ENCODE data around the gene STX10. TPM values are rescaled to one million over a fixed set of nuclear protein-coding genes. Genes with fewer than 3 reads are reported as not detected.
A peak's percentile ranks its signal among the peaks of the same experiment; 100 is the strongest.

Gene STX10
- total and polyA plus RNA-seq, 2 of the 4 experiments (the other 2 are of a cell fraction), result 64.9 to 82.0 TPM

DNA sequence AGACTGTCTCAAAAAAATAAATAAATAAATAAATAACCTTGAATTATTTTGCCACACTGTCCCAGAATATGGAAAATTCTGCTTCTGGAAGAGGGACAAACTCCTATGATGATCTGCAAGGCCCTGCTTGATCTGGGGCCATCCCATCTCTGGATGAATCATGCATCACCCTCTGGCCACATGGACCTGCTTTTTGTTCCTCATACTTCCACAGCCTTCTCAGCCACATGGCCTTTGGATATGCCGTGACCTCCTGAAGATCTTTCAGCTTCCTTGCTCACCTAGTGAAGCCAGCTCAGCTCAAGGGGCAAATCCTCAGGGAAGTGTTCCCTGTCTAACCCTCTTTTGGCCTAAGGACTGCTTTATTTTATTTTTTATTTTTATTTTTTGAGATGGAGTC, 10.4 kb upstream of the STX10 start:
- Histone ChIP-seq H3K56ac (ENCODE audit: extremely low read depth, insufficient read depth, low read length) (no peak overlapping the region), H4K20me1 (ENCODE audit: insufficient read depth, low read length) (peaks cover 4% of the 10 kb centered on the region; the same call in 1 of the 2 replicates)

More for the DNA sequence above, 10.4 kb upstream of the STX10 start:
- peak overlapping the region; percentile 88 for H3K4ac ChIP-seq (ENCODE audit: low read depth, low read length)
- no TSS peak for BruUV-seq (replicated peaks)
- ChIA-PET POLR2A (ENCODE audit: unreplicated experiment) (no interaction called here), CTCF (no interaction called here)
- peak; percentile 86 for TF ChIP-seq MXI1 (IDR thresholded peaks at IDR 0.05; ENCODE audit: borderline replicate concordance, low read depth, low read length)
- TF ChIP-seq, protein P1, sequence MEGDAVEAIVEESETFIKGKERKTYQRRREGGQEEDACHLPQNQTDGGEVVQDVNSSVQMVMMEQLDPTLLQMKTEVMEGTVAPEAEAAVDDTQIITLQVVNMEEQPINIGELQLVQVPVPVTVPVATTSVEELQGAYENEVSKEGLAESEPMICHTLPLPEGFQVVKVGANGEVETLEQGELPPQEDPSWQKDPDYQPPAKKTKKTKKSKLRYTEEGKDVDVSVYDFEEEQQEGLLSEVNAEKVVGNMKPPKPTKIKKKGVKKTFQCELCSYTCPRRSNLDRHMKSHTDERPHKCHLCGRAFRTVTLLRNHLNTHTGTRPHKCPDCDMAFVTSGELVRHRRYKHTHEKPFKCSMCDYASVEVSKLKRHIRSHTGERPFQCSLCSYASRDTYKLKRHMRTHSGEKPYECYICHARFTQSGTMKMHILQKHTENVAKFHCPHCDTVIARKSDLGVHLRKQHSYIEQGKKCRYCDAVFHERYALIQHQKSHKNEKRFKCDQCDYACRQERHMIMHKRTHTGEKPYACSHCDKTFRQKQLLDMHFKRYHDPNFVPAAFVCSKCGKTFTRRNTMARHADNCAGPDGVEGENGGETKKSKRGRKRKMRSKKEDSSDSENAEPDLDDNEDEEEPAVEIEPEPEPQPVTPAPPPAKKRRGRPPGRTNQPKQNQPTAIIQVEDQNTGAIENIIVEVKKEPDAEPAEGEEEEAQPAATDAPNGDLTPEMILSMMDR (conservative IDR thresholded peaks at IDR 0.05; ENCODE audit: low read depth, low read length), result no peak
- TF ChIP-seq CHD1 (IDR thresholded peaks at IDR 0.05; ENCODE audit: low read depth, low read length), result no peak
- no peak for TF ChIP-seq MAZ (IDR thresholded peaks at IDR 0.05; ENCODE audit: borderline replicate concordance, low read depth, low read length)
- TF ChIP-seq, protein P2, sequence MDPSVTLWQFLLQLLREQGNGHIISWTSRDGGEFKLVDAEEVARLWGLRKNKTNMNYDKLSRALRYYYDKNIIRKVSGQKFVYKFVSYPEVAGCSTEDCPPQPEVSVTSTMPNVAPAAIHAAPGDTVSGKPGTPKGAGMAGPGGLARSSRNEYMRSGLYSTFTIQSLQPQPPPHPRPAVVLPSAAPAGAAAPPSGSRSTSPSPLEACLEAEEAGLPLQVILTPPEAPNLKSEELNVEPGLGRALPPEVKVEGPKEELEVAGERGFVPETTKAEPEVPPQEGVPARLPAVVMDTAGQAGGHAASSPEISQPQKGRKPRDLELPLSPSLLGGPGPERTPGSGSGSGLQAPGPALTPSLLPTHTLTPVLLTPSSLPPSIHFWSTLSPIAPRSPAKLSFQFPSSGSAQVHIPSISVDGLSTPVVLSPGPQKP (IDR thresholded peaks at IDR 0.05; ENCODE audit: borderline replicate concordance, low read depth, low read length), result no peak
- no peak for TF ChIP-seq NFE2L2 (IDR thresholded peaks at IDR 0.05; ENCODE audit: low read depth, low read length)
- TF ChIP-seq CEBPB (IDR thresholded peaks at IDR 0.05; ENCODE audit: low read depth, low read length), result no peak
- TF ChIP-seq FOS (IDR thresholded peaks at IDR 0.05; ENCODE audit: low read depth, low read length), result no peak
- no peak for TF ChIP-seq RFX5 (IDR thresholded peaks at IDR 0.05; ENCODE audit: low read depth, low read length)
- TF ChIP-seq BHLHE40 (IDR thresholded peaks at IDR 0.05; ENCODE audit: low read depth, low read length), result no peak
- TF ChIP-seq, protein P3, sequence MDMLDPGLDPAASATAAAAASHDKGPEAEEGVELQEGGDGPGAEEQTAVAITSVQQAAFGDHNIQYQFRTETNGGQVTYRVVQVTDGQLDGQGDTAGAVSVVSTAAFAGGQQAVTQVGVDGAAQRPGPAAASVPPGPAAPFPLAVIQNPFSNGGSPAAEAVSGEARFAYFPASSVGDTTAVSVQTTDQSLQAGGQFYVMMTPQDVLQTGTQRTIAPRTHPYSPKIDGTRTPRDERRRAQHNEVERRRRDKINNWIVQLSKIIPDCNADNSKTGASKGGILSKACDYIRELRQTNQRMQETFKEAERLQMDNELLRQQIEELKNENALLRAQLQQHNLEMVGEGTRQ (IDR thresholded peaks at IDR 0.05; ENCODE audit: low read depth, low read length), result 0 out of 2 replicates have a peak, but pooled peaks have one; percentile 34
- TF ChIP-seq RCOR1 (IDR thresholded peaks at IDR 0.05; ENCODE audit: insufficient replicate concordance, low read length), result no peak
- TF ChIP-seq MAFK (IDR thresholded peaks at IDR 0.05; ENCODE audit: low read depth, low read length), result no peak
- no peak for TF ChIP-seq SMC3 (IDR thresholded peaks at IDR 0.05; ENCODE audit: low read depth, low read length)
- TF ChIP-seq RAD21 (IDR thresholded peaks at IDR 0.05; ENCODE audit: low read length), result no peak
- no peak for TF ChIP-seq POLR2A (IDR thresholded peaks at IDR 0.05; ENCODE audit: low read depth, low read length)
- no peaks in the 10 kb centered on the region; the same call in 1 of the 2 replicates for H3K9me1 ChIP-seq (ENCODE audit: insufficient read depth, low read length)
- no peaks in the 10 kb centered on the region for H3K9me3 ChIP-seq (ENCODE audit: control insufficient read depth, insufficient read depth, low read length)
- H3K36me3 ChIP-seq (ENCODE audit: control insufficient read depth, insufficient read depth, low read length), result no peaks in the 10 kb centered on the region
- peak overlapping the region; percentile 84 for H2AK9ac ChIP-seq (replicated peaks; ENCODE audit: low read depth, low read length, poor library complexity)
- H2AFZ ChIP-seq (replicated peaks; ENCODE audit: low read length, poor library complexity), result peak overlapping the region; percentile 73
- peak overlapping the region; percentile 85; the same call in 1 of the 2 replicates for H2BK120ac ChIP-seq (ENCODE audit: low read depth, low read length)
- no peak overlapping the region for H3K4me2 ChIP-seq (ENCODE audit: low read depth, low read length)
- H2BK5ac ChIP-seq (ENCODE audit: low read depth, low read length, poor library complexity, severe bottlenecking), result peak overlapping the region; percentile 37
- DNase-seq (peak; percentile 66), ATAC-seq (ENCODE audit: low read depth) (no peak)
- H3K14ac ChIP-seq (replicated peaks; ENCODE audit: low read depth, low read length), result peak overlapping the region; percentile 90
- WGBS, 2 experiments (ENCODE audit: extremely low coverage in 2 of 2, insufficient read length in 1 of 2), result no CpG with 5 or more reads among the region's 1 CpG
- H3K27ac ChIP-seq (ENCODE audit: insufficient read depth, low read length), result peak overlapping the region; percentile 54
- H4K8ac ChIP-seq (ENCODE audit: low read depth in 2 of 2, low read length in 2 of 2), result peak overlapping the region in 1 of 2 experiments; percentile 91; a peak in 1 of 4 replicates
- peak overlapping the region; percentile 76 for H4K91ac ChIP-seq (ENCODE audit: insufficient read depth, low read depth, low read length)
- in situ Hi-C loops (cut with MboI; ENCODE audit: low sequenced_read_pairs), result no loop called here
- peak overlapping the region; percentile 91; the same call in 1 of the 2 replicates for H3K23ac ChIP-seq (ENCODE audit: low read depth, low read length)
- no peak overlapping the region for H3K9ac ChIP-seq (ENCODE audit: low read depth, low read length)
- dilution Hi-C loops (cut with HindIII; ENCODE audit: low sequenced_read_pairs, unreplicated experiment), result no loop called here
- H2BK20ac ChIP-seq (ENCODE audit: low read depth, low read length), result peak overlapping the region; percentile 84
- H4K5ac ChIP-seq (ENCODE audit: low read depth, low read length), result 0 out of 2 replicates have a peak overlapping the region, but pooled peaks have one; percentile 1
- no peak overlapping the region for H3K4me3 ChIP-seq (ENCODE audit: insufficient read depth, low read depth, low read length)
- H3K18ac ChIP-seq (ENCODE audit: low read depth, low read length), result peak overlapping the region; percentile 6; the same call in 1 of the 2 replicates
- H3K4me1 ChIP-seq (ENCODE audit: control insufficient read depth, insufficient read depth, low read length), result peaks cover 33% of the 10 kb centered on the region
- H2BK15ac ChIP-seq (ENCODE audit: low read depth, low read length), result peak overlapping the region; percentile 96; the same call in 1 of the 3 replicates
- H2AK5ac ChIP-seq (ENCODE audit: low read depth, low read length), result peak overlapping the region; percentile 94; the same call in 1 of the 2 replicates
- intact Hi-C loops (cut with micrococcal nuclease), result loop anchor here (5.0 kb wide), 1 partner anchor 47 kb away; no protein-coding TSS in a partner anchor
- H3K27me3 ChIP-seq (ENCODE audit: control insufficient read depth, insufficient read depth, low read length), result no peaks in the 10 kb centered on the region
- peaks cover 0 to 28% of the 10 kb centered on the region in 2 experiments; a peak in 2 of 4 replicates for H3K79me1 ChIP-seq (ENCODE audit: low read depth in 1 of 2, low read length in 2 of 2)

Measured in IMR-90 (cell line).